ENCODE results near the gene MGAT4C. TPM values are rescaled to one million over a fixed set of nuclear protein-coding genes. Genes with fewer than 3 reads are reported as not detected.

Gene MGAT4C
- total and polyA plus RNA-seq, 4 experiments from 2014 or later = not detected

DNA sequence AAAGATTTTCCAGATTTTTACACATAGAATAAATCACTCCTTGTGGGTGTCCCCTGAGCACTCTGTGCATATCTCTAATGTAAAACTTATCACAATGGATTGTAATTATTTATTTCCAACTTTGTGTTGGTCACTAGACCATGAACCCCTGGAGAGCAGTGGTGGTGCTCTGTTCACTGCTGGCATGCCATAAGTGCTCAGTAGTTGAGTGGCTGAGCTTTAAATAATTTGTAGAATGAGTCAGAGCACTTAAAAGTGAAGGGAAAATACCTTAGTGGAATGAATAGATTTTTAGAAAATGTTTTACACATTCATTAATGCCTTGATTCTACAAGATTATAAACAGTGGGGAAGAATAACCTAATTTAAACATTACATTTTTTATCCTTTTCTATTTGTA lies 6.3 kb downstream of the MGAT4C start:
- DNase-seq = no peak
- Histone ChIP-seq H3K4me3 (ENCODE audit: low read length in 2 of 2) (no peak overlapping the region), H3K9me3 (ENCODE audit: control insufficient read depth in 1 of 2, low read length in 2 of 2) (no peaks in the 10 kb centered on the region), H3K36me3 (ENCODE audit: insufficient read depth, low read length) (no peaks in the 10 kb centered on the region), H3K27me3 (ENCODE audit: insufficient read depth, low read length) (no peaks in the 10 kb centered on the region), H3K4me1 (ENCODE audit: insufficient read depth, low read length) (no peaks in the 10 kb centered on the region), H3K27ac (ENCODE audit: low read depth, low read length) (no peak overlapping the region)
- H3K9me3 Mint-ChIP-seq = peaks cover 0 to 10% (median 0%) of the 10 kb centered on the region in 8 donors
- no peak overlapping the region for H3K4me3 Mint-ChIP-seq
- no peaks in the 10 kb centered on the region for H3K27me3 Mint-ChIP-seq
- ChIA-PET CTCF (ENCODE audit: partially characterized antibody) (no interaction called here), POLR2A (ENCODE audit: partially characterized antibody) (no interaction called here)
- no peaks in the 10 kb centered on the region for H3K4me1 Mint-ChIP-seq
- no peaks in the 10 kb centered on the region for H3K36me3 Mint-ChIP-seq
- intact Hi-C loops (cut with micrococcal nuclease) = no loop called here
- no peak overlapping the region for H3K27ac Mint-ChIP-seq

DNA sequence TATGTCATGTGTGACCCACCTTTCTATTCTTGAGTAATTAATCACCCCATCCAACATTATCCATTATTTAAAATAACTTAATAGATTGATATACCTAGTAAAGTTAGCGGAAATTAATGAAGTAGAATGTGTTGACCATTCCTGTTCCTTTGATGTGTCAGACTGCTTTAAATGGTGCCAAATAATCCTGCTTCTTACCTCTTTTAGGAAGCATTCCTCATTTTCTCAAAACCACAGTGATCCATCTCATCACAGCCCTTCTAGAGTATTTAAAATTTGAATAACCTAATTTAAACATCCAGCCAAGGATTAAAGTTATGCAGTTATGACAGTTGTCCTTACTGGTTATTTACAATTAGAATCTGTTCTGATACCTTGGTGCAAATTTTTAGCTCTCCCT lies 6.9 kb downstream of the MGAT4C start:
- no peak overlapping the region for H3K4me3 Mint-ChIP-seq
- Histone ChIP-seq H3K27me3 (ENCODE audit: insufficient read depth, low read length) (no peaks in the 10 kb centered on the region), H3K4me3 (ENCODE audit: low read length in 2 of 2) (no peak overlapping the region), H3K36me3 (ENCODE audit: insufficient read depth, low read length) (no peaks in the 10 kb centered on the region), H3K9me3 (ENCODE audit: control insufficient read depth in 1 of 2, low read length in 2 of 2) (no peaks in the 10 kb centered on the region), H3K27ac (ENCODE audit: low read depth, low read length) (no peak overlapping the region), H3K4me1 (ENCODE audit: insufficient read depth, low read length) (no peaks in the 10 kb centered on the region)
- intact Hi-C loops (cut with micrococcal nuclease) = no loop called here
- H3K27me3 Mint-ChIP-seq = no peaks in the 10 kb centered on the region
- H3K27ac Mint-ChIP-seq = no peak overlapping the region
- no peak for DNase-seq
- no peaks in the 10 kb centered on the region for H3K4me1 Mint-ChIP-seq
- H3K9me3 Mint-ChIP-seq = peaks cover 0 to 10% (median 0%) of the 10 kb centered on the region in 8 donors
- POLR2A ChIA-PET (ENCODE audit: partially characterized antibody) = no interaction called here
- no peaks in the 10 kb centered on the region for H3K36me3 Mint-ChIP-seq
- CTCF ChIA-PET (ENCODE audit: partially characterized antibody) = no interaction called here

- Histone ChIP-seq H3K27ac (ENCODE audit: low read depth, low read length) (no peak overlapping the region), H3K36me3 (ENCODE audit: insufficient read depth, low read length) (no peaks in the 10 kb centered on the region), H3K4me1 (ENCODE audit: insufficient read depth, low read length) (no peaks in the 10 kb centered on the region), H3K9me3 (ENCODE audit: control insufficient read depth in 1 of 2, low read length in 2 of 2) (no peaks in the 10 kb centered on the region), H3K4me3 (ENCODE audit: low read length in 2 of 2) (no peak overlapping the region), H3K27me3 (ENCODE audit: insufficient read depth, low read length) (no peaks in the 10 kb centered on the region)
- Mint-ChIP-seq H3K36me3 (no peaks in the 10 kb centered on the region), H3K27ac (no peak overlapping the region), H3K9me3 (peaks cover 0 to 7% (median under 1%) of the 10 kb centered on the region in 8 donors), H3K27me3 (no peaks in the 10 kb centered on the region), H3K4me3 (no peak overlapping the region), H3K4me1 (no peaks in the 10 kb centered on the region)
- ChIA-PET POLR2A (ENCODE audit: partially characterized antibody) (no interaction called here), CTCF (ENCODE audit: partially characterized antibody) (no interaction called here)
- intact Hi-C loops (cut with micrococcal nuclease) = no loop called here
- DNase-seq = no peak
Measured at GRCh38 chr12:86247871-86248270, 8.3 kb downstream of the MGAT4C start.

GRCh38 chr12:86241600-86241999 lies 14.6 kb downstream of the MGAT4C start:
- H3K27me3 ChIP-seq (ENCODE audit: insufficient read depth, low read length) = no peaks in the 10 kb centered on the region
- intact Hi-C loops (cut with micrococcal nuclease) = no loop called here

DNA sequence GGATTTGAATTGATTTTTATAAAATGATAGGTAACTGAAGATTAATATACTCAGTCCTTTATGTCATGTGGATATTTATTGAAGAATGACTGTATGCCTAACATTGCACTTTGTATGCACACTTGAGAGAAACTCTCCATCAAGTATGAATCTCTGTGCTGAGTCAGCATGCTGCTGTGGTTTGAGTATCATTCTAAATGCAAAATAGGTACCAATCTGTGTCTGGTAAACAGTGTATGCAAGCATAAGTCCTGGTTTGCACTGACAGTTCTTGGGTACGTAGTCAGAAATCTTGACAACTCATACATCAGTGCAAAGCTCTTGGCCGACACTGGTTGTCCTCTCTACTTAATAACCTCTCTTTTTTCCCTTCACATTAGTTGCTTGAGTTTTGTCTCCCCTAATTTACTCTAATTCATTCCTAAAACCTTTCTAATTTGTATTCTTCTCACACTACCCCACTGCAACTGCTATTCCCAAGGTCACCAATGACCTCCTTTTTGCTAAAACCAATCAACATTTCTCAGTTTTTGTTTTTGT lies 21.8 kb downstream of the MGAT4C start:
- intact Hi-C loops (cut with micrococcal nuclease) = no loop called here
- DNase-seq = no peak
- peaks cover 0 to 4% (median 0%) of the 10 kb centered on the region in 8 donors for H3K9me3 Mint-ChIP-seq
- H3K27me3 Mint-ChIP-seq = no peaks in the 10 kb centered on the region
- no peak overlapping the region for H3K27ac Mint-ChIP-seq
- H3K4me3 ChIP-seq (ENCODE audit: low read length in 2 of 2) = no peak overlapping the region
- ChIA-PET POLR2A (ENCODE audit: partially characterized antibody) (no interaction called here), CTCF (ENCODE audit: partially characterized antibody) (no interaction called here)
- H3K36me3 Mint-ChIP-seq = no peaks in the 10 kb centered on the region
- H3K4me3 Mint-ChIP-seq = no peak overlapping the region
- H3K4me1 ChIP-seq (ENCODE audit: insufficient read depth, low read length) = no peaks in the 10 kb centered on the region
- H3K9me3 ChIP-seq (ENCODE audit: control insufficient read depth in 1 of 2, low read length in 2 of 2) = no peaks in the 10 kb centered on the region
- H3K27ac ChIP-seq (ENCODE audit: low read depth, low read length) = no peak overlapping the region
- H3K4me1 Mint-ChIP-seq = no peaks in the 10 kb centered on the region
- no peaks in the 10 kb centered on the region for H3K36me3 ChIP-seq (ENCODE audit: insufficient read depth, low read length)
- no peaks in the 10 kb centered on the region for H3K27me3 ChIP-seq (ENCODE audit: insufficient read depth, low read length)

More at GRCh38 chr12:86241600-86241999, 14.6 kb downstream of the MGAT4C start:
- Histone ChIP-seq H3K27ac (ENCODE audit: low read depth, low read length) (no peak overlapping the region), H3K9me3 (ENCODE audit: control insufficient read depth in 1 of 2, low read length in 2 of 2) (no peaks in the 10 kb centered on the region), H3K4me3 (ENCODE audit: low read length in 2 of 2) (no peak overlapping the region), H3K36me3 (ENCODE audit: insufficient read depth, low read length) (no peaks in the 10 kb centered on the region), H3K4me1 (ENCODE audit: insufficient read depth, low read length) (no peaks in the 10 kb centered on the region)
- no peak for DNase-seq
- CTCF ChIA-PET (ENCODE audit: partially characterized antibody) = no interaction called here
- Mint-ChIP-seq H3K9me3 (peaks cover 0 to 15% (median 0%) of the 10 kb centered on the region in 8 donors), H3K36me3 (no peaks in the 10 kb centered on the region), H3K4me3 (no peak overlapping the region), H3K4me1 (no peaks in the 10 kb centered on the region), H3K27ac (no peak overlapping the region), H3K27me3 (no peaks in the 10 kb centered on the region)
- POLR2A ChIA-PET (ENCODE audit: partially characterized antibody) = no interaction called here

DNA sequence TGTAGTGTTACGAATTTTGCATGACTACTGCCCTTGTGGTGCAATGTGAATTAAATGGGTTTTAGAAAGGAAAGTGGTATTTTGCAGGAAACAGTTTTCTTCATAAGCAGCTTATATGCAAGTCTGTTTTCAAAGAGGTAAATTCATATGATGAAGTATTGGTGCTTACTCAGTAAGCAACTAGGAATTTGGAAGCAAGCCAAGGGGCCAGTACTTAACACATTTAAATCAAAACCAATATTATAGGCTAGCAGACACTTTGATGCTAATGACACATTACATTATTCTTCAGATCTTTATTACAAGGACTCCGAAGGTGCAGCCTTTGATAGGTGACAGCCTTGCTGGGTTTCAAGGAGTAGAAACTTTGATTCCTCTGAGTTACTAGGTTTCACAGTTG lies 23.1 kb downstream of the MGAT4C start:
- H3K4me1 Mint-ChIP-seq = no peaks in the 10 kb centered on the region
- Histone ChIP-seq H3K9me3 (ENCODE audit: control insufficient read depth in 1 of 2, low read length in 2 of 2) (no peaks in the 10 kb centered on the region), H3K27ac (ENCODE audit: low read depth, low read length) (no peak overlapping the region), H3K27me3 (ENCODE audit: insufficient read depth, low read length) (no peaks in the 10 kb centered on the region), H3K4me1 (ENCODE audit: insufficient read depth, low read length) (no peaks in the 10 kb centered on the region), H3K4me3 (ENCODE audit: low read length in 2 of 2) (no peak overlapping the region), H3K36me3 (ENCODE audit: insufficient read depth, low read length) (no peaks in the 10 kb centered on the region)
- DNase-seq = no peak
- POLR2A ChIA-PET (ENCODE audit: partially characterized antibody) = no interaction called here
- intact Hi-C loops (cut with micrococcal nuclease) = no loop called here
- no peaks in the 10 kb centered on the region for H3K27me3 Mint-ChIP-seq
- peaks cover 0 to 4% (median 0%) of the 10 kb centered on the region in 8 donors for H3K9me3 Mint-ChIP-seq
- H3K4me3 Mint-ChIP-seq = no peak overlapping the region
- no peak overlapping the region for H3K27ac Mint-ChIP-seq
- H3K36me3 Mint-ChIP-seq = no peaks in the 10 kb centered on the region
- CTCF ChIA-PET (ENCODE audit: partially characterized antibody) = no interaction called here

DNA sequence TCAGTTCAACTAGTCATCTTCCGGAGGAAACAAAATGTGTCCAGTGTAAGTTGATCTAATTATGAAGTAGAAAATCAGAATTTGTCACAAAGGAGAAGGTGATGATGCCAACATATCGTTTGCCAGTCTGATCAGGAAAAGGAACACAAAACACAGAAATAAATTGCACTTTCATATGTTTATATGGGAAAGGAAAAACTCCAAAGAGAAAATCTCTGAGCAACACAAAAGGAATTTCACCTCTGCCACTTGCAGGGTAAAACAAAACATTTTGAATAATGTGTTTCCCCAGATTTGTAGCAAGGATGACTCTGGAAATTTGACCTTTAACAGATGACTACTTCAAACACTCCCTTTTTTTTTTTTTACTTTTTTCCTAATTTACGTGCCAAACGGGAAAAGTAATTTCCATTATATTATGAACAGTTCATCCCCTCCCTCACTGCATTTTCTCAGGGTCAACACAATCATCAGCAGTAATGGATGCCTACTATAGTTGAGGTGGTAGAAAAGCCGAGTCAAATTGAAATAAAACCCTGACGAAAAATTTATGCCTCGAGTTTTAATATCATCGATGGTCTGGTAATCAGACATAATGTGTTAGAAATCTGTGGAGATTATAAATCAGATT lies 25.6 kb downstream of the MGAT4C start:
- H3K27ac Mint-ChIP-seq = no peak overlapping the region
- no peaks in the 10 kb centered on the region for H3K4me1 Mint-ChIP-seq
- peaks cover 0 to 12% (median 3%) of the 10 kb centered on the region in 8 donors for H3K9me3 Mint-ChIP-seq
- Histone ChIP-seq H3K9me3 (ENCODE audit: control insufficient read depth in 1 of 2, low read length in 2 of 2) (no peaks in the 10 kb centered on the region), H3K36me3 (ENCODE audit: insufficient read depth, low read length) (no peaks in the 10 kb centered on the region), H3K4me3 (ENCODE audit: low read length in 2 of 2) (no peak overlapping the region), H3K4me1 (ENCODE audit: insufficient read depth, low read length) (no peaks in the 10 kb centered on the region), H3K27ac (ENCODE audit: low read depth, low read length) (no peak overlapping the region), H3K27me3 (ENCODE audit: insufficient read depth, low read length) (no peaks in the 10 kb centered on the region)
- no peak overlapping the region for H3K4me3 Mint-ChIP-seq
- POLR2A ChIA-PET (ENCODE audit: partially characterized antibody) = no interaction called here
- H3K36me3 Mint-ChIP-seq = no peaks in the 10 kb centered on the region
- CTCF ChIA-PET (ENCODE audit: partially characterized antibody) = no interaction called here
- no peak for DNase-seq
- H3K27me3 Mint-ChIP-seq = no peaks in the 10 kb centered on the region
- intact Hi-C loops (cut with micrococcal nuclease) = no loop called here
